H9 (cell line): ENCODE results near the gene HPS4. TPM values are rescaled to one million over a fixed set of nuclear protein-coding genes. Genes with fewer than 3 reads are reported as not detected.

ENCODE experiments used
- DNase-seq: peaks from one replicate; pipeline ENCODE4 v3.0.0-alpha.2; 2017
- H2AFZ ChIP-seq: one replicate; pipeline ENCODE4 v1.6.1; 2013; ENCODE audit warnings: mild to moderate bottlenecking, low read length, control low read depth, moderate library complexity
- H2AK5ac ChIP-seq: 2 replicates; pipeline ENCODE4 v1.6.1; 2013; ENCODE audit warnings: low read length, control low read depth, mixed read lengths; ENCODE audit not compliant: insufficient read length
- H2BK120ac ChIP-seq: one replicate; pipeline ENCODE4 v1.6.1; 2013; ENCODE audit warnings: low read depth, mild to moderate bottlenecking, low read length, control low read depth, inconsistent platforms; ENCODE audit not compliant: poor library complexity, severe bottlenecking
- H2BK12ac ChIP-seq: 2 replicates; pipeline ENCODE4 v1.6.1; 2013; ENCODE audit warnings: low read length, control low read depth, mixed read lengths, low read depth; ENCODE audit not compliant: insufficient read length
- H2BK15ac ChIP-seq: 2 replicates; pipeline ENCODE4 v1.6.1; 2013; ENCODE audit warnings: low read depth, low read length, control low read depth
- H2BK20ac ChIP-seq: one replicate; pipeline ENCODE4 v1.6.1; 2013; ENCODE audit warnings: low read depth, mild to moderate bottlenecking, low read length, control low read depth, inconsistent platforms; ENCODE audit not compliant: poor library complexity, severe bottlenecking
- H2BK5ac ChIP-seq: 2 replicates; pipeline ENCODE4 v1.6.1; 2013; ENCODE audit warnings: low read length, control low read depth, mixed read lengths; ENCODE audit not compliant: insufficient read length
- H3K14ac ChIP-seq: 2 replicates; pipeline ENCODE4 v1.6.1; 2013; ENCODE audit warnings: low read length, control low read depth; ENCODE audit not compliant: insufficient read depth
- H3K18ac ChIP-seq: 2 replicates; pipeline ENCODE4 v1.6.1; 2013; ENCODE audit warnings: low read depth, mild to moderate bottlenecking, mixed read lengths, low read length, control low read depth; ENCODE audit not compliant: insufficient read length
- H3K23ac ChIP-seq: 2 replicates; pipeline ENCODE4 v1.6.1; 2013; ENCODE audit warnings: low read length, control low read depth, mixed read lengths, low read depth; ENCODE audit not compliant: insufficient read length
- H3K23me2 ChIP-seq: 2 replicates; pipeline ENCODE4 v1.6.1; 2013; ENCODE audit warnings: low read depth, mild to moderate bottlenecking, mixed read lengths, low read length, control low read depth; ENCODE audit not compliant: insufficient read length, poor library complexity, severe bottlenecking
- H3K27ac ChIP-seq: 2 replicates; pipeline ENCODE4 v1.5.1; 2013; ENCODE audit warnings: low read length, control low read depth, mixed read lengths, low read depth; ENCODE audit not compliant: insufficient read length
- H3K27me3 ChIP-seq: 2 replicates; pipeline ENCODE4 v1.6.1; 2013; ENCODE audit warnings: low read length, control low read depth, inconsistent platforms; ENCODE audit not compliant: insufficient read depth
- H3K4ac ChIP-seq: 2 replicates; pipeline ENCODE4 v1.6.1; 2013; ENCODE audit warnings: low read depth, mild to moderate bottlenecking, control low read depth, inconsistent platforms, low read length, moderate library complexity
- H3K4me1 ChIP-seq: 2 replicates; pipeline ENCODE4 v1.6.1; 2013; ENCODE audit warnings: low read length, control low read depth, inconsistent platforms; ENCODE audit not compliant: insufficient read depth
- H3K4me2 ChIP-seq: 2 replicates; pipeline ENCODE4 v1.6.1; 2013; ENCODE audit warnings: low read length, control low read depth, mixed read lengths; ENCODE audit not compliant: insufficient read length, insufficient read depth
- H3K56ac ChIP-seq: 2 replicates; pipeline ENCODE4 v1.6.1; 2013; ENCODE audit warnings: low read depth, mild to moderate bottlenecking, mixed read lengths, low read length, control low read depth; ENCODE audit not compliant: insufficient read length
- H3K79me1 ChIP-seq: 2 replicates; pipeline ENCODE4 v1.6.1; 2013; ENCODE audit warnings: low read depth, mild to moderate bottlenecking, moderate library complexity, low read length, control low read depth, inconsistent platforms; ENCODE audit not compliant: insufficient read depth, poor library complexity, severe bottlenecking
- H3K79me2 ChIP-seq: 2 replicates; pipeline ENCODE4 v1.6.1; 2013; ENCODE audit warnings: low read length, control low read depth, inconsistent platforms; ENCODE audit not compliant: insufficient read depth
- H3K9ac ChIP-seq: 2 replicates; pipeline ENCODE4 v1.6.1; 2013; ENCODE audit warnings: low read length, control low read depth, mixed read lengths; ENCODE audit not compliant: insufficient read length; ENCODE audit errors: extremely low read depth
- H3K9me3 ChIP-seq: one replicate; pipeline ENCODE4 v1.6.1; 2013; ENCODE audit warnings: low read depth, low read length, inconsistent platforms; ENCODE audit not compliant: control insufficient read depth
- H3T11ph ChIP-seq: one replicate; pipeline ENCODE4 v1.6.1; 2013; ENCODE audit warnings: mild to moderate bottlenecking, low read length, control low read depth, inconsistent platforms
- H4K20me1 ChIP-seq: one replicate; pipeline ENCODE4 v1.6.1; 2013; ENCODE audit not compliant: control insufficient read depth, insufficient read length, insufficient read depth
- H4K5ac ChIP-seq: 2 replicates; pipeline ENCODE4 v1.6.1; 2013; ENCODE audit warnings: low read depth, mild to moderate bottlenecking, mixed read lengths, low read length, control low read depth; ENCODE audit not compliant: insufficient read length
- H4K8ac ChIP-seq: replicated peaks from 2 replicates; pipeline ENCODE4 v1.6.1; 2013; ENCODE audit warnings: low read length, control low read depth, mixed read lengths, low read depth; ENCODE audit not compliant: insufficient read length
- H4K91ac ChIP-seq: 2 replicates; pipeline ENCODE4 v1.6.1; 2013; ENCODE audit warnings: low read depth, mild to moderate bottlenecking, moderate library complexity, mixed read lengths, low read length, control low read depth; ENCODE audit not compliant: insufficient read length
- H3K27ac Mint-ChIP-seq, 3 experiments: 2 replicates in 2 of 3; 3 replicates in 1 of 3; pipeline ENCODE4 v1.8.0; 2020 to 2021; ENCODE audit warnings: mixed read lengths in 3 of 3, mild to moderate bottlenecking in 1 of 3, moderate library complexity in 1 of 3
- H3K27me3 Mint-ChIP-seq: 2 replicates; pipeline ENCODE4 v1.8.0; 2021; ENCODE audit warnings: low read depth, mild to moderate bottlenecking, moderate library complexity, mixed read lengths
- H3K36me3 Mint-ChIP-seq, 3 experiments: 2 replicates in 2 of 3; 3 replicates in 1 of 3; pipeline ENCODE4 v1.8.0; 2020 to 2021; ENCODE audit warnings: low read depth in 3 of 3, mixed read lengths in 3 of 3; ENCODE audit not compliant: insufficient read depth in 1 of 3
- H3K4me1 Mint-ChIP-seq, 2 experiments: 2 replicates each; pipeline ENCODE4 v1.8.0; 2020; ENCODE audit warnings: mixed read lengths in 2 of 2
- H3K4me3 Mint-ChIP-seq, 2 experiments: 2 replicates in 1 of 2; 3 replicates in 1 of 2; pipeline ENCODE4 v1.8.0; 2020 to 2021; ENCODE audit warnings: mild to moderate bottlenecking in 2 of 2, mixed read lengths in 2 of 2, moderate library complexity in 1 of 2
- H3K9me3 Mint-ChIP-seq, 2 experiments: 2 replicates in 1 of 2; 3 replicates in 1 of 2; pipeline ENCODE4 v1.8.0; 2020; ENCODE audit warnings: mild to moderate bottlenecking in 2 of 2, mixed read lengths in 2 of 2, moderate library complexity in 1 of 2
- WGBS: extraction: QIAGEN DNeasy Blood & Tissue Kit; methylation state at CpG from one replicate; pipeline ENCODE4 v1.1.7; 2013; ENCODE audit warnings: missing lambda C conversion rate, low lambda C conversion rate, mixed read lengths; ENCODE audit not compliant: insufficient read length; ENCODE audit errors: extremely low coverage; 5-methylcytosine and 5-hydroxymethylcytosine counted together
- total RNA-seq: library from RNA; stranded (reverse); gene quantifications from 2 replicates; pipeline ENCODE4 v1.2.1, GENCODE V29; 2021
- TF ChIP-seq, protein P1 (sequence below): fragments of 200-600 bp; sonication (generic); conservative IDR thresholded peaks from 3 replicates; pipeline ENCODE4 v1.8.0; 2021; ENCODE audit warnings: antibody characterized with exemption, mild to moderate bottlenecking

HPS4 gene
- total RNA-seq, 1 experiment from 2014 or later = 26.2 TPM

- Histone ChIP-seq H3K18ac (no peak overlapping the region), H3K14ac (no peak overlapping the region), H3K4me1 (no peaks in the 10 kb centered on the region; the same call in 1 of the 2 replicates), H3K23ac (no peak overlapping the region), H2BK15ac (no peak overlapping the region), H2AFZ (no peak overlapping the region), H3K79me1 (peaks cover 6% of the 10 kb centered on the region), H2AK5ac (no peak overlapping the region), H4K91ac (no peak overlapping the region), H3T11ph (no peak overlapping the region), H4K8ac (no peak overlapping the region), H4K5ac (no peak overlapping the region), H3K9ac (no peak overlapping the region), H3K56ac (no peak overlapping the region), H3K9me3 (no peaks in the 10 kb centered on the region), H2BK5ac (no peak overlapping the region), H3K79me2 (peaks cover 2% of the 10 kb centered on the region; the same call in 1 of the 2 replicates), H3K23me2 (no peaks in the 10 kb centered on the region), H2BK12ac (no peak overlapping the region), H2BK120ac (no peak overlapping the region), H3K4me2 (no peak overlapping the region), H2BK20ac (no peak overlapping the region), H3K27me3 (no peaks in the 10 kb centered on the region), H4K20me1 (no peaks in the 10 kb centered on the region), H3K27ac (no peak overlapping the region), H3K4ac (no peak overlapping the region)
- Mint-ChIP-seq H3K36me3 (peaks cover 17 to 69% (median 55%) of the 10 kb centered on the region in 3 experiments; a peak in 6 of 7 replicates), H3K9me3 (no peaks in the 10 kb centered on the region), H3K4me1 (peaks cover 24 to 26% of the 10 kb centered on the region in 2 experiments), H3K27ac (no peak overlapping the region), H3K4me3 (no peak overlapping the region), H3K27me3 (no peaks in the 10 kb centered on the region)
- no CpG with 5 or more reads among the region's 4 CpGs for WGBS
- DNase-seq = no peak
- TF ChIP-seq, protein P1, sequence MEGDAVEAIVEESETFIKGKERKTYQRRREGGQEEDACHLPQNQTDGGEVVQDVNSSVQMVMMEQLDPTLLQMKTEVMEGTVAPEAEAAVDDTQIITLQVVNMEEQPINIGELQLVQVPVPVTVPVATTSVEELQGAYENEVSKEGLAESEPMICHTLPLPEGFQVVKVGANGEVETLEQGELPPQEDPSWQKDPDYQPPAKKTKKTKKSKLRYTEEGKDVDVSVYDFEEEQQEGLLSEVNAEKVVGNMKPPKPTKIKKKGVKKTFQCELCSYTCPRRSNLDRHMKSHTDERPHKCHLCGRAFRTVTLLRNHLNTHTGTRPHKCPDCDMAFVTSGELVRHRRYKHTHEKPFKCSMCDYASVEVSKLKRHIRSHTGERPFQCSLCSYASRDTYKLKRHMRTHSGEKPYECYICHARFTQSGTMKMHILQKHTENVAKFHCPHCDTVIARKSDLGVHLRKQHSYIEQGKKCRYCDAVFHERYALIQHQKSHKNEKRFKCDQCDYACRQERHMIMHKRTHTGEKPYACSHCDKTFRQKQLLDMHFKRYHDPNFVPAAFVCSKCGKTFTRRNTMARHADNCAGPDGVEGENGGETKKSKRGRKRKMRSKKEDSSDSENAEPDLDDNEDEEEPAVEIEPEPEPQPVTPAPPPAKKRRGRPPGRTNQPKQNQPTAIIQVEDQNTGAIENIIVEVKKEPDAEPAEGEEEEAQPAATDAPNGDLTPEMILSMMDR = no peak
These were observed 6.2 kb downstream of the HPS4 start for GRCh38 chr22:26477341-26477731.
